ENCODE results near the gene OSTN. TPM values are rescaled to one million over a fixed set of nuclear protein-coding genes. Genes with fewer than 3 reads are reported as not detected.

OSTN gene
- total and polyA plus RNA-seq, 2 donors (not counting 3 experiments of a cell fraction or from before 2014, with no cell fraction given), result not detected

DNA sequence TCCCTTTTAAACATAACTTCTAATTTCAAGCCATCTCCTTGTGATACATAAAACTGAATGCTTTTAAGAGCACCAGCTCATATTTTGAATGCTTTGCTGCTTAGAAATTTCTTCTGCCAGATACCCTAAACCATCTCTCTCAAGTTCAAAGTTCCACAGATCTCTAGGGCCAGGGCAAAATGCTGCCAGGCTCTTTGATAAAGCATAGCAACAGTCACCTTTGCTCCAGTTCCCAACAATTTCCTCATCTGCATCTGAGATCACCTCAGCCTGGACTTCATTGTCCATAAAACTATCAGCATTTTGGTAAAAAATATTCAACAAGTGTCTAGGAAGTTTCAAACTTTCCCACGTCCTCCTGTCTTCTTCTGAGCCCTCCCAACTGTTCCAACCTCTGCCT, 17.5 kb downstream of the OSTN start:
- POLR2A ChIA-PET, result no interaction called here
- intact Hi-C loops (cut with micrococcal nuclease), result no loop called here
- Histone ChIP-seq H3K9ac (replicated peaks; ENCODE audit: extremely low read depth, insufficient read depth, low read length) (no peak overlapping the region), H3K79me2 (ENCODE audit: control insufficient read depth, insufficient read depth, low read length) (no peaks in the 10 kb centered on the region), H3K36me3 (ENCODE audit: control insufficient read depth in 2 of 2, extremely low read depth in 1 of 2, insufficient read depth in 2 of 2, low read length in 2 of 2) (no peaks in the 10 kb centered on the region), H4K20me1 (replicated peaks; ENCODE audit: control insufficient read depth, extremely low read depth, insufficient read depth, low read length) (no peaks in the 10 kb centered on the region), H3K27me3 (ENCODE audit: control insufficient read depth in 2 of 2, insufficient read depth in 2 of 2, low read length in 2 of 2) (no peaks in the 10 kb centered on the region), H3K4me1 (ENCODE audit: control insufficient read depth, extremely low read depth, insufficient read depth, low read length) (no peaks in the 10 kb centered on the region), H3K9me3 (replicated peaks; ENCODE audit: control insufficient read depth, insufficient read depth, low read length) (no peaks in the 10 kb centered on the region), H3K4me2 (ENCODE audit: insufficient read depth, low read length) (no peak overlapping the region), H3K4me3 (replicated peaks in 1 of 3; ENCODE audit: insufficient read depth in 1 of 3, low read depth in 1 of 3, low read length in 3 of 3) (no peak overlapping the region), H3K9me1 (replicated peaks; ENCODE audit: control insufficient read depth, extremely low read depth, insufficient read depth, low read length) (no peaks in the 10 kb centered on the region), H3K27ac (ENCODE audit: insufficient read depth, low read depth, low read length) (no peak overlapping the region), H2AFZ (ENCODE audit: low read depth, low read length) (no peak overlapping the region)
- FAIRE-seq, result no peak
- BruUV-seq (replicated peaks), result no TSS peak
- dilution Hi-C loops (cut with MboI; ENCODE audit: extremely low pct_ligation_motif_present, low sequenced_read_pairs), result no loop called here
- CTCF ChIA-PET, result no interaction called here
- no peak for DNase-seq (ENCODE audit: low read depth, low spot score)
- TF ChIP-seq MYC (IDR thresholded peaks at IDR 0.05; ENCODE audit: low read depth, low read length), result no peak
- TF ChIP-seq, protein P1, sequence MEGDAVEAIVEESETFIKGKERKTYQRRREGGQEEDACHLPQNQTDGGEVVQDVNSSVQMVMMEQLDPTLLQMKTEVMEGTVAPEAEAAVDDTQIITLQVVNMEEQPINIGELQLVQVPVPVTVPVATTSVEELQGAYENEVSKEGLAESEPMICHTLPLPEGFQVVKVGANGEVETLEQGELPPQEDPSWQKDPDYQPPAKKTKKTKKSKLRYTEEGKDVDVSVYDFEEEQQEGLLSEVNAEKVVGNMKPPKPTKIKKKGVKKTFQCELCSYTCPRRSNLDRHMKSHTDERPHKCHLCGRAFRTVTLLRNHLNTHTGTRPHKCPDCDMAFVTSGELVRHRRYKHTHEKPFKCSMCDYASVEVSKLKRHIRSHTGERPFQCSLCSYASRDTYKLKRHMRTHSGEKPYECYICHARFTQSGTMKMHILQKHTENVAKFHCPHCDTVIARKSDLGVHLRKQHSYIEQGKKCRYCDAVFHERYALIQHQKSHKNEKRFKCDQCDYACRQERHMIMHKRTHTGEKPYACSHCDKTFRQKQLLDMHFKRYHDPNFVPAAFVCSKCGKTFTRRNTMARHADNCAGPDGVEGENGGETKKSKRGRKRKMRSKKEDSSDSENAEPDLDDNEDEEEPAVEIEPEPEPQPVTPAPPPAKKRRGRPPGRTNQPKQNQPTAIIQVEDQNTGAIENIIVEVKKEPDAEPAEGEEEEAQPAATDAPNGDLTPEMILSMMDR (IDR thresholded peaks at IDR 0.05; ENCODE audit: extremely low read depth in 1 of 2, insufficient read depth in 1 of 2, low read depth in 1 of 2, low read length in 2 of 2), result no peak
- TF ChIP-seq POLR2A (IDR thresholded peaks at IDR 0.05; ENCODE audit: low read depth, low read length), result no peak
- TF ChIP-seq GATA2 (IDR thresholded peaks at IDR 0.05; ENCODE audit: insufficient read depth, insufficient read length, low read depth, low read length), result no peak
- no peak for TF ChIP-seq EZH2 (IDR thresholded peaks at IDR 0.05; ENCODE audit: borderline replicate concordance, low read depth, low read length, severe bottlenecking)
- TF ChIP-seq POLR2AphosphoS5 (IDR thresholded peaks at IDR 0.05; ENCODE audit: insufficient read depth, low read depth, low read length), result no peak
- TF ChIP-seq, protein P2, sequence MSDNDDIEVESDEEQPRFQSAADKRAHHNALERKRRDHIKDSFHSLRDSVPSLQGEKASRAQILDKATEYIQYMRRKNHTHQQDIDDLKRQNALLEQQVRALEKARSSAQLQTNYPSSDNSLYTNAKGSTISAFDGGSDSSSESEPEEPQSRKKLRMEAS (IDR thresholded peaks at IDR 0.05; ENCODE audit: insufficient read depth, insufficient read length), result no peak
- no peak for TF ChIP-seq JUN (IDR thresholded peaks at IDR 0.05; ENCODE audit: borderline replicate concordance, insufficient read depth, insufficient read length, low read depth)
- TF ChIP-seq FOS (IDR thresholded peaks at IDR 0.05; ENCODE audit: borderline replicate concordance, insufficient read depth, low read length), result no peak

Measured in endothelial cell of umbilical vein (primary cell).